Neural cell (in vitro differentiated cells): Measurements from ENCODE around the gene CTU1.

Experiments
- CTCF ChIP-seq: fragments of 450-650 bp; IDR thresholded peaks from 2 replicates; pipeline ENCODE4 v1.5.1; 2014; ENCODE audit warnings: antibody characterized with exemption, mild to moderate bottlenecking, moderate library complexity; ENCODE audit not compliant: poor library complexity, severe bottlenecking
- EP300 ChIP-seq: fragments of 450-650 bp; conservative IDR thresholded peaks from 2 replicates; pipeline ENCODE4 v1.6.1; 2014; ENCODE audit warnings: antibody characterized with exemption, mild to moderate bottlenecking, moderate library complexity; ENCODE audit not compliant: poor library complexity, severe bottlenecking
- EZH2 ChIP-seq: fragments of 200-600, 300-800 bp; shearing (Covaris generic), sonication (generic); IDR thresholded peaks from 2 replicates; pipeline ENCODE4 v1.6.1; 2014; ENCODE audit warnings: antibody characterized with exemption, low read length, borderline replicate concordance, mild to moderate bottlenecking; ENCODE audit not compliant: insufficient read depth, poor library complexity, severe bottlenecking
- MXI1 ChIP-seq: fragments of 450-650 bp; conservative IDR thresholded peaks from 2 replicates; pipeline ENCODE4 v1.6.1; 2014; ENCODE audit warnings: antibody characterized with exemption, mild to moderate bottlenecking; ENCODE audit not compliant: poor library complexity, severe bottlenecking
- POLR2AphosphoS5 ChIP-seq: IDR thresholded peaks from 2 replicates; pipeline ENCODE4 v1.6.1; 2012
- RAD21 ChIP-seq: fragments of 450-650 bp; conservative IDR thresholded peaks from 2 replicates; pipeline ENCODE4 v1.6.1; 2014; ENCODE audit warnings: antibody characterized with exemption, mild to moderate bottlenecking, moderate library complexity
- REST ChIP-seq: IDR thresholded peaks from 2 replicates; pipeline ENCODE4 v1.6.1; 2012; ENCODE audit warnings: borderline replicate concordance
- SMC3 ChIP-seq: fragments of 450-650 bp; conservative IDR thresholded peaks from 2 replicates; pipeline ENCODE4 v1.6.1; 2014; ENCODE audit warnings: antibody characterized with exemption, mild to moderate bottlenecking, moderate library complexity; ENCODE audit not compliant: poor library complexity
- TAF1 ChIP-seq: IDR thresholded peaks from 2 replicates; pipeline ENCODE4 v1.6.1; 2012; ENCODE audit warnings: low read depth

- TF ChIP-seq POLR2AphosphoS5, result no peak
- TF ChIP-seq CTCF, result no peak
- TF ChIP-seq RAD21, result no peak
- TF ChIP-seq EP300, result no peak
- no peak for TF ChIP-seq EZH2
- TF ChIP-seq SMC3, result no peak
- TF ChIP-seq TAF1, result no peak
- no peak for TF ChIP-seq MXI1
- TF ChIP-seq REST, result no peak
These were observed 28.6 kb downstream of the CTU1 start for GRCh38 chr19:51079481-51080110.
